ENCODE data around the gene ALS2CL. TPM values are rescaled to one million over a fixed set of nuclear protein-coding genes. Genes with fewer than 3 reads are reported as not detected.

The ALS2CL gene
- total RNA-seq, 1 experiment from 2014 or later: 4.9 TPM

GRCh38 chr3:46672349-46672695 is 21.2 kb downstream of the ALS2CL start:
- no peaks in the 10 kb centered on the region for H3K27me3 ChIP-seq (ENCODE audit: insufficient read depth, low read length)
- no peak overlapping the region for H2AFZ ChIP-seq (ENCODE audit: low read length)
- H3K4me3 Mint-ChIP-seq: no peak overlapping the region
- H2BK5ac ChIP-seq (ENCODE audit: insufficient read length, low read length): no peak overlapping the region
- H4K91ac ChIP-seq (ENCODE audit: insufficient read length, low read depth, low read length): no peak overlapping the region
- H3T11ph ChIP-seq (ENCODE audit: low read length): no peak overlapping the region
- no peaks in the 10 kb centered on the region for H3K79me2 ChIP-seq (ENCODE audit: insufficient read depth, low read length)
- no peak overlapping the region for H3K18ac ChIP-seq (ENCODE audit: insufficient read length, low read depth, low read length)
- no peak overlapping the region; a peak in 1 of 7 replicates for H3K27ac Mint-ChIP-seq
- H2AK5ac ChIP-seq (ENCODE audit: insufficient read length, low read length): no peak overlapping the region
- no peak overlapping the region for H4K5ac ChIP-seq (ENCODE audit: insufficient read length, low read depth, low read length)
- WGBS (ENCODE audit: extremely low coverage, insufficient read length, low lambda C conversion rate): no CpG with 5 or more reads among the region's 6 CpGs
- H2BK12ac ChIP-seq (ENCODE audit: insufficient read length, low read depth, low read length): no peak overlapping the region
- no peak overlapping the region for H2BK20ac ChIP-seq (ENCODE audit: low read depth, low read length, poor library complexity, severe bottlenecking)
- no peak overlapping the region for H3K56ac ChIP-seq (ENCODE audit: insufficient read length, low read depth, low read length)
- H4K8ac ChIP-seq (replicated peaks; ENCODE audit: insufficient read length, low read depth, low read length): no peak overlapping the region
- H2BK120ac ChIP-seq (ENCODE audit: low read depth, low read length, poor library complexity, severe bottlenecking): no peak overlapping the region
- H3K23me2 ChIP-seq (ENCODE audit: insufficient read length, low read depth, low read length, poor library complexity, severe bottlenecking): no peaks in the 10 kb centered on the region
- H3K9me3 Mint-ChIP-seq: no peaks in the 10 kb centered on the region
- H3K9me3 ChIP-seq (ENCODE audit: control insufficient read depth, low read depth, low read length): no peaks in the 10 kb centered on the region
- H3K14ac ChIP-seq (ENCODE audit: insufficient read depth, low read length): no peak overlapping the region
- no peak overlapping the region for H3K4ac ChIP-seq (ENCODE audit: low read depth, low read length)
- no peak overlapping the region for H3K4me2 ChIP-seq (ENCODE audit: insufficient read depth, insufficient read length, low read length)
- H3K27me3 Mint-ChIP-seq (ENCODE audit: low read depth): no peaks in the 10 kb centered on the region; the same call in none of the 2 replicates
- no peaks in the 10 kb centered on the region for H3K79me1 ChIP-seq (ENCODE audit: insufficient read depth, low read depth, low read length, poor library complexity, severe bottlenecking)
- peaks cover 0 to 8% (median 0%) of the 10 kb centered on the region in 3 experiments; a peak in 2 of 7 replicates for H3K36me3 Mint-ChIP-seq (ENCODE audit: insufficient read depth in 1 of 3, low read depth in 3 of 3)
- TF ChIP-seq CTCF (conservative IDR thresholded peaks at IDR 0.05): no peak
- peak; percentile 16 for DNase-seq
- H3K23ac ChIP-seq (ENCODE audit: insufficient read length, low read depth, low read length): no peak overlapping the region
- H3K4me1 Mint-ChIP-seq: peaks cover 3 to 11% of the 10 kb centered on the region in 2 experiments
- no peak overlapping the region for H2BK15ac ChIP-seq (ENCODE audit: low read depth, low read length)
- H4K20me1 ChIP-seq (ENCODE audit: control insufficient read depth, insufficient read depth, insufficient read length): no peaks in the 10 kb centered on the region
- H3K27ac ChIP-seq (ENCODE audit: insufficient read length, low read depth, low read length): no peak overlapping the region
- H3K4me1 ChIP-seq (ENCODE audit: insufficient read depth, low read length): no peaks in the 10 kb centered on the region
- no peak overlapping the region for H3K9ac ChIP-seq (ENCODE audit: extremely low read depth, insufficient read length, low read length)
